GM19438 (cell line): ENCODE measurements around the gene BRWD1.
"Not testable (repeated sequence)": the region's sequence is repeated elsewhere in the genome, so short reads cannot be mapped to it uniquely, and the experiment has no call there.

Experiments used
- ATAC-seq: cut with Tn5 transposase; IDR thresholded peaks from one replicate; pipeline ENCODE4 v1.9.1; 2021; ENCODE audit warnings: low read depth; ENCODE audit not compliant: unreplicated experiment

Gene BRWD1

GRCh38 chr21:39144191-39144590 is 169.2 kb downstream of the BRWD1 start:
- no peak for ATAC-seq

GRCh38 chr21:39142972-39143371 is 170.5 kb downstream of the BRWD1 start:
- ATAC-seq, result no peak

GRCh38 chr21:39141502-39141901 is 171.9 kb downstream of the BRWD1 start:
- no peak for ATAC-seq

- no peak for ATAC-seq
Observed at GRCh38 chr21:39137248-39138178, 175.9 kb downstream of the BRWD1 start.

- no peak for ATAC-seq
Observed at GRCh38 chr21:39136711-39137110, 176.7 kb downstream of the BRWD1 start.

- ATAC-seq, result not testable (repeated sequence)
Observed at GRCh38 chr21:39136138-39136537, 177.3 kb downstream of the BRWD1 start.

- ATAC-seq, result no peak
Observed at GRCh38 chr21:39134288-39134810, 179.1 kb downstream of the BRWD1 start.
